GM21390 (cell line): Measurements from ENCODE around the gene OR8B4.
"Not testable (repeated sequence)": the region's sequence is repeated elsewhere in the genome, so short reads cannot be mapped to it uniquely, and the experiment has no call there.

Experiments
- ATAC-seq: cut with Tn5 transposase; IDR thresholded peaks from one replicate; pipeline ENCODE4 v1.9.1; 2021; ENCODE audit not compliant: unreplicated experiment

The OR8B4 gene

DNA sequence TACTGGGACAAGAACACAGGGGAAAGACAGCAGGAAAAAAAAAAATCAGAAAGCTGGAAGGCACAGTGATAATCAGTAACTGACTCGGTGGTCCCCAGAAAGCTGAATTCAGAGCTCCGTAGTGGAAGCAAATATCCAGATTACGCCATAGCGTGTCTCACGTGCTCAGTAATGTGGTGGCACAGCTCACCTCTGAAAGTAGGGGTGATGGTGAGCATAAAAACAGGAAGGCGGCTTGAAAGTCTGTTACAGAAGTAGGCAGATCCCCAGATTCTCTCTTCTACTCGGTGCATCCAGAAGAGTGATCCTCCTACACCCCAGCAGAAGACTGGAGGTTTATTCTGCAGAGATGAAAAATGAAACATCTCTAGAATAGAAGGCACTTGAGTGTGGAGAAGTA lies 14.8 kb downstream of the OR8B4 start:
- no peak for ATAC-seq

DNA sequence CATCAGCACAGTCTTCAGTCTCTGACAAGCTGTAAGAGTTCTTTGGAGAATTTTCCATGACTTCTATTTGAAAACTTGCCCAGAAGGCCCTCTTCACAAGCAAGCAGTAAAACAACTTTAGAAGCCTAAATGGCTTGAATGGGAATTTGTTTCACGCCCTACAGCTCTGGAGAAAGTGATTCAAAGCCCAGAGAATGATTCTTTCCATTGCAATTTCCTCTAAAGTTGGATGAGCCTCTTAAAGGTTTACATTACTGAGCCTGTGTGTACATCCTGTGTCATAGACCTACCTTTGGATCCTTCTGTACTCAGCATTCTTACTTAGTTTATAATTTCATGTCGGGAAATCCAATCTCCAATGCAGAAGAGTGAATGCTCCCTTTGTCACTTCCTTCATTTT lies 19.1 kb downstream of the OR8B4 start:
- no peak for ATAC-seq

DNA sequence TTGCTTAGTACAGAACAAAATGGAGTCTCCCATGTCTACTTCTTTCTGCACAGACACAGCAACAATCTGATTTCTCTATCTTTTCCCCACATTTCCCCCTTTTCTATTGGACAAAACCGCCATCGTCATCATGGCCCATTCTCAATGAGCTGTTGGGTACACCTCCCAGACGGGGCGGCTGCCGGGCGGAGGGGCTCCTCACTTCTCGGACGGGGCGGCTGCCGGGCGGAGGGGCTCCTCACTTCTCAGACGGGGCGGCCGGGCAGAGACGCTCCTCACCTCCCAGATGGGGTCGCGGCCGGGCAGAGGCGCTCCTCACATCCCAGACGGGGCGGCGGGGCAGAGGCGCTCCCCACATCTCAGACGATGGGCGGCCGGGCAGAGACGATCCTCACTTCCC lies 21.5 kb downstream of the OR8B4 start:
- not testable (repeated sequence) for ATAC-seq

DNA sequence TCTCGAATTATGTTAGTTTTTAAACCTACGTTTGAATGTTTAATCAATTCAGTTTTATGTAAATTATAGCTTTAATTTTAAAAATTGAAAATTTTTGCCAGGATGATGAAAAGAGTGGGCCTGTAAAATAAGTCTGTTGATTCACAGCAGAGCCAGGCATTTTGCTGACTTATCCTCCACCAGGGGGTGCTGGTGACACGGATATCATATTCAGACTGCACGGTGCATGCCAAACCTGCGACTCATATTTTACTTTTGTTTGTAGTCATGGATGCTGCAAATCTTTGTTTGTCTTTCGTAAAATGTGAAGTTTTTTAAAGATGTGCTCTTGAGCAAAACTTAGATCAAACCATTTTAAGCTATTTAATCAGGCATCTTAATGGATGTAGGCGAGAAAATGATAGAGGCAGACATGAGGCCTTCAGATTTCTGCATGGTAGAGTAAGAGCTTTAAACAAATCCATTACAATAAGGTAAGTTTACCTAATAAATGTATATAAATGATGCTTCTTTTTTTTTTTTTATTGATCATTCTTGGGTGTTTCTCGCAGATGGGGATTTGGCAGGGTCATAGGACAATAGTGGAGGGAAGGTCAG lies 22.2 kb downstream of the OR8B4 start:
- peak; percentile 93 for ATAC-seq

DNA sequence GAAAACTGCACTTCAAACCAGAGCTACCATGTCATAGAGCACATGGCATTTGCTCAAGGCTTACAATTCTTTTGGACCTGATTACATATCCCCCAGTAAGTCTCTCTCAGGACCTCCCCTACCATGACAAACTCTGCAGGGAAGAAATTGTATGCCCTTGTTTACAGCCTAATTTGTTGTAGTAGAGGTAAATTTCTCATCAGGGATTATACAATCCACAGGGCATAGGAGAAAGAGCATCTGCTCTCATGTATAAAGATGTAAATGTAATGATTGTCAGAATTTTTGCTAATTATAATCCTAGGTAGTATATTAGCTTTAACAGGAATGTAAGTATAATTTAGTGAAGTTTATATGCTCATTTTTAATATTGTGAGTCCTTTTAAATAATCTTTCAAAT lies 25.7 kb downstream of the OR8B4 start, which contains the start of gene OR8B3:
Gene OR8B3, minus strand, starts transcription at position 101 of the 400 bp plus-strand sequence. CDS start 1,673 bp downstream, outside the sequence.
- no peak for ATAC-seq

DNA sequence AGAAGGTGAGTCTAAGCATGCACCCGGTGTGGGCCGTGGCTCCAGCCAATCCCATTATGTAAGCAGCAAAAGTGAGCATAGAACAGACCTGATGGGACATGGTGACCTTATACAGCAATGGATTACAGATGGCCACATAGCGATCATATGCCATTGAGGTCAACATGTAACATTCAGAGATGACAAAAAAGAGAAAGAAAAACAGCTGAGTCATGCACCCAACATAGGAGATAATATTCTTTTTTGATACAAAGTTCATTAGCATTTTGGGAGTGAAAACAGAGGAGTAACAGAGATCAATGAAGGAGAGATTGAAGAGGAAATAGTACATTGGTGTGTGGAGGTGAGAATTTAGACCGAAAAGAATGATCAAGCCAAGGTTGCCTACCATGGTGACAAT lies 27.8 kb downstream of the OR8B4 start:
- ATAC-seq: not testable (repeated sequence)

DNA sequence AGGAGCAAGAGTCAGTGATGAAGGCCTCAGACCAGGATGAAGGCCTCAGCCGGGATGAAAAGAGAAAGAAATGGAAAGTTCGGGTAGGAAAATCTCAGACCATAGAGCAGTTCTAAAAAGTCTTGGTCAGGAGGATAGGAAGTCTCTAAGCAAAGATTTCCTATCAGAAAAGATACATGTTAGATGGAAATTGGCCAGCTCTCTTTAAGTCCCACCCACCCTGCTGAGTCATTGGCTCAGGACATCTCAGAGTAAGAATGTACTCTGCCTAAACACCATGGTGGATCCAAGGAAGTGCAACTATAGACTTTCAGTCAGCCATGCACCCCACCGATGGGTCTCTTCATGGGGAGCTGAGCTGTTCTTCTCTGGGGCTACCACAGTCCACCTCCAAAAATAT lies 30.3 kb downstream of the OR8B4 start:
- no peak for ATAC-seq

DNA sequence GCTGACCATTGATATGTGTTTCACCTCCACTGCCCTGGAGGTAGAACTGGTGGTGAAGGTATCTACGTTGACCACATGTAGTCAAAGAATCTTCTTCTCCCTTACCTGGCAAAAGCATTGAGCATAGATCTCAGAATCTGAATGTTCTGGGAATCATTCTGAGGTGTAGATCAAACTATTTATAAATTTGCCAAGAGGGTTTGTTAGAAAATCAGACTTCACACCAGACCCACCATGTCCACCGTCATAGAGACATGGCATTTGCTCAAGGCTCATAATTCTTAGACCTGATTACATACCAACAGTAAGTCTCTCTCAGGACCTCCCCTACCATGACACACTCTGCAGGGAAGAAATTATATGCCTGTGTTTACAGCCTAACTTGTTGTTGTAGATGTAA lies 40.3 kb downstream of the OR8B4 start, which contains the start of gene OR8B2:
Gene OR8B2, minus strand, starts transcription at position 101 of the 400 bp plus-strand sequence. CDS start 1,156 bp downstream, outside the sequence.
- no peak for ATAC-seq

DNA sequence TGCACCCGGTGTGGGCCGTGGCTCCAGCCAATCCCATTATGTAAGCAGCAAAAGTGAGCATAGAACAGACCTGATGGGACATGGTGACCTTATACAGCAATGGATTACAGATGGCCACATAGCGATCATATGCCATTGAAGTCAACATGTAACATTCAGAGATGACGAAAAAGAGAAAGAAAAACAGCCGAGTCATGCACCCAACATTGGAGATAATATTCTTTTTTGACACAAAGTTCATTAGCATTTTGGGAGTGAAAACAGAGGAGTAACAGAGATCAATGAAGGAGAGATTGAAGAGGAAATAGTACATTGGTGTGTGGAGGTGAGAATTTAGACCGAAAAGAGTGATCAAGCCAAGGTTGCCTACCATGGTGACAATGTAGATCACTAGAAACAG lies 41.8 kb downstream of the OR8B4 start:
- not testable (repeated sequence) for ATAC-seq

DNA sequence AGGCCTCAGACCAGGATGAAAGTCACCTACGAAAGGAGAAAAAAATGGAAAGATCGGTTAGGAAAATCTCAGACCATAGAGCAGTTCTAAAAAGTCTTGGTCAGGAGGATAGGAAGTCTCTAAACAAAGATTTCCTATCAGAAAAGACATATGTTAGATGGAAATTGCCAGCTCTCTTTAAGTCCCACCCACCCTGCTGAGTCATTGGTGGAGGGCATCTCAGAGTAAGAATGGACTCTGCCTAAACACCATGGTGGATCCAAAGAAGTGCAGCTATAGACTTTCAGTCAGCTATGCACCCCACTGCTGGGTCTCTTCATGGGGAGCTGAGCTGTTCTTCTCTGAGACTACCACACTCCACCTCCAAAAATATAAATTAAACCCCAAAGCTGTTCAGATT lies 44.1 kb downstream of the OR8B4 start:
- no peak for ATAC-seq

DNA sequence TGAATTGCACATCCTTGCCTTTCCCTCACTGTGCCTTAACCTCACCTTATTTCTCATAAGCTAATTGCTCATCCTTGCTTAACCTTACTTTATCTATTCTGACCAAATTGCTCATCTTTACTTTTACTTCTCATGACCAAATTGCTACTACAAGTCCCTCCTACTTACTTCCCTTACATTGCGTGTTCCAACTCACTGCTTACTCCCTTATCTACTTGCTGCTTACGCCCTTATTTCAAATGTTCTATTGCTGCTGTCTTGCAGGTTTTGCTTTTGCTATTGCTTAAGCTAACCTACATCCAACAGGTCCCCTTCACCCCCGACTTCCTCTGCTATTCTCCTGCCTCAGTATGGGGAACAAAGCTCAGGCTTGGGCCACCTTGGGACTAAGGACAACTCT lies 48.4 kb downstream of the OR8B4 start:
- no peak for ATAC-seq
